Measurements from ENCODE around the gene MSANTD1.

- no peak for TF ChIP-seq FOS (IDR thresholded peaks at IDR 0.05; ENCODE audit: borderline replicate concordance, insufficient read depth, low read length)
- TF ChIP-seq CTCF (IDR thresholded peaks at IDR 0.05; ENCODE audit: extremely low read depth in 1 of 2, insufficient read depth in 1 of 2, low read depth in 1 of 2, low read length in 2 of 2): no peak
- TF ChIP-seq POLR2A (IDR thresholded peaks at IDR 0.05; ENCODE audit: low read depth, low read length): no peak
These were observed 44.7 kb downstream of the MSANTD1 start for GRCh38 chr4:3293401-3294391.
